GM18502 (cell line): ENCODE measurements around the gene SLIT3.

Source experiments
- ATAC-seq: cut with Tn5 transposase; IDR thresholded peaks from one replicate; pipeline ENCODE4 v1.9.1; 2021; ENCODE audit warnings: mild to moderate bottlenecking; ENCODE audit not compliant: unreplicated experiment, poor library complexity

The SLIT3 gene

GRCh38 chr5:168827636-168828035, 473.3 kb downstream of the SLIT3 start:
- no peak for ATAC-seq

- ATAC-seq, result no peak
Measured at GRCh38 chr5:168826246-168826725, 474.7 kb downstream of the SLIT3 start.

GRCh38 chr5:168822745-168823281, 478.1 kb downstream of the SLIT3 start:
- peak; percentile 59 for ATAC-seq

GRCh38 chr5:168822248-168822744, 478.6 kb downstream of the SLIT3 start:
- peak; percentile 66 for ATAC-seq

GRCh38 chr5:168820874-168821273, 480.1 kb downstream of the SLIT3 start:
- no peak for ATAC-seq

- ATAC-seq, result no peak
Measured at GRCh38 chr5:168819004-168819621, 481.8 kb downstream of the SLIT3 start.

- no peak for ATAC-seq
Measured at GRCh38 chr5:168818558-168818957, 482.4 kb downstream of the SLIT3 start.

GRCh38 chr5:168817591-168817990, 483.3 kb downstream of the SLIT3 start:
- no peak for ATAC-seq

- ATAC-seq, result no peak
Measured at GRCh38 chr5:168816661-168817060, 484.3 kb downstream of the SLIT3 start.

- ATAC-seq, result no peak
Measured at GRCh38 chr5:168813184-168813968, 487.6 kb downstream of the SLIT3 start.

GRCh38 chr5:168810641-168811040, 490.3 kb downstream of the SLIT3 start:
- no peak for ATAC-seq

GRCh38 chr5:168809218-168809617, 491.7 kb downstream of the SLIT3 start:
- ATAC-seq, result no peak

- no peak for ATAC-seq
Measured at GRCh38 chr5:168808051-168808616, 492.8 kb downstream of the SLIT3 start.

- no peak for ATAC-seq
Measured at GRCh38 chr5:168807287-168807686, 493.7 kb downstream of the SLIT3 start.

- no peak for ATAC-seq
Measured at GRCh38 chr5:168803541-168803940, 497.4 kb downstream of the SLIT3 start.

GRCh38 chr5:168802337-168802736, 498.6 kb downstream of the SLIT3 start:
- no peak for ATAC-seq

- ATAC-seq, result no peak
Measured at GRCh38 chr5:168801567-168801966, 499.4 kb downstream of the SLIT3 start.

GRCh38 chr5:168800701-168801100, 500.2 kb downstream of the SLIT3 start:
- no peak for ATAC-seq

GRCh38 chr5:168798065-168799023, 502.6 kb downstream of the SLIT3 start:
- ATAC-seq, result no peak
